GM20000 (cell line): ENCODE results near the gene COL4A6.

Source experiments
- DNase-seq: peaks from one replicate; pipeline ENCODE4 v3.0.0; 2012; ENCODE audit warnings: low spot score
- TF ChIP-seq, protein P1 (sequence below): IDR thresholded peaks from 2 replicates; pipeline ENCODE4 v1.5.1; 2012; ENCODE audit warnings: mild to moderate bottlenecking, control low read depth; ENCODE audit errors: extremely low read depth, missing control alignments

The COL4A6 gene

DNA sequence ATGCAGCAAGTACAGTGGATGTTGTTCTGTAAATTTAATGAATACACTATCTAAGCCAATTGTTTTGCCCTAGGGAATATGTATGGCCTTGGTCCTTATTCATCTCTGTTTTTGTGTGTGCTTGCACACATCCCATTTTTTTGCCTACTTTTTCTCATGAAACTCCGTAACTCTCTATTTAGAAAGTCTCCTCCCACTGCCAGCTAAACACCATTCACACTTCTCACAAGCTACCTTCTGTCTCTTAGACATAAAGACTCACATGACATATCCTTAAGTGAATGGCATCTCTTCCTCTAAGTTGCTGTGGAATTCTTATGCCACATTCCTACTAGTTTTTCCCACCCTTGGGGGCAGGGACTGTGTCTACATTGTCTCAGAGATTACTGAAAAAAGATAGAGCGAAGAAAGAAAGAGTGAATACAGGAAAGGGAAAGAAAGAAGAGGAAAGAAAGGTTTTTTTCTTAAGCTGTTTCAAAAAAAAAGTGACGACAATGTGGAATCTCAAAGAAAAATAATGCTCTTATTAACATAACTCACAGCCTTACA, 229.1 kb downstream of the COL4A6 start:
- DNase-seq = no peak
- TF ChIP-seq, protein P1, sequence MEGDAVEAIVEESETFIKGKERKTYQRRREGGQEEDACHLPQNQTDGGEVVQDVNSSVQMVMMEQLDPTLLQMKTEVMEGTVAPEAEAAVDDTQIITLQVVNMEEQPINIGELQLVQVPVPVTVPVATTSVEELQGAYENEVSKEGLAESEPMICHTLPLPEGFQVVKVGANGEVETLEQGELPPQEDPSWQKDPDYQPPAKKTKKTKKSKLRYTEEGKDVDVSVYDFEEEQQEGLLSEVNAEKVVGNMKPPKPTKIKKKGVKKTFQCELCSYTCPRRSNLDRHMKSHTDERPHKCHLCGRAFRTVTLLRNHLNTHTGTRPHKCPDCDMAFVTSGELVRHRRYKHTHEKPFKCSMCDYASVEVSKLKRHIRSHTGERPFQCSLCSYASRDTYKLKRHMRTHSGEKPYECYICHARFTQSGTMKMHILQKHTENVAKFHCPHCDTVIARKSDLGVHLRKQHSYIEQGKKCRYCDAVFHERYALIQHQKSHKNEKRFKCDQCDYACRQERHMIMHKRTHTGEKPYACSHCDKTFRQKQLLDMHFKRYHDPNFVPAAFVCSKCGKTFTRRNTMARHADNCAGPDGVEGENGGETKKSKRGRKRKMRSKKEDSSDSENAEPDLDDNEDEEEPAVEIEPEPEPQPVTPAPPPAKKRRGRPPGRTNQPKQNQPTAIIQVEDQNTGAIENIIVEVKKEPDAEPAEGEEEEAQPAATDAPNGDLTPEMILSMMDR = no peak

DNA sequence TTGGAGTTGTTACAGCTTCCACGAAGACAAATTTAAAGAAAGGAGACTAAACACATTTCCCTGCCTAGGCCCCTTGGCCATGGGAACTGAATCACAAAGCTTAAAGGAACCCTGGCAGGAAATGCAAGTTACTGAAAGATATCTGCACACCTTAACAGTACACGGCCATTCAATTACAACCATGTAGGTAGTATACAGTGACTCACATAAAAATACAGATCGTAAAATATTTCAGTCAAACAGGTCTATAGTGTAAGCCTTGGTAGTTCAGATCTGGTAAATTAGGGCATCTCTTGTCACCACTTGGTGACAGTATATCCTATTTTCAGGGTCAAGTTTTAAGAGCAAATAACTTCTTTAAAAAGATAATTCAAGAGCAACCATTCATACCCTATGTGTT, 234.7 kb downstream of the COL4A6 start:
- DNase-seq = no peak
- TF ChIP-seq, protein P1 = no peak

- peak; percentile 15 for DNase-seq
- TF ChIP-seq, protein P1 = peak; percentile 16
Measured at GRCh38 chrX:108199691-108200090, 238.5 kb downstream of the COL4A6 start.

DNA sequence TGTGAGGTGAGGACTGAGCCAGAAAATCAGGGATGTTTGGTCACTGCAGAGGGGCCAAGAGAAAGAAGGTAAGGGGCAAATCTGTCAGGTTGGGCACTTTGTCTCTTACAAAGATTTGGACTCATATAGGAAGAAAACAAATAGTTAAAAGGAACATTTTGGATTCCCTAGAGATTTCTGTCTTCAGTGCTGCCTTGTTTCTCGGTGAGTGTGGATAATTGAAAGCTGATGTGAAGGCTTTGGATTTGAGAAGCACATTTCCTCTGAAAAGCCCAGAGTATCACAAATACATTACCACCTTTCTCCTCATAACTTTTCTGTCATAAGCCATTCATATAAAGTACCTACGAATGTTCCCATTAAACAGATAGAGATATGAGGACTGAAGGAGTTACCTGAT, 239.2 kb downstream of the COL4A6 start:
- DNase-seq = no peak
- TF ChIP-seq, protein P1 = no peak

DNA sequence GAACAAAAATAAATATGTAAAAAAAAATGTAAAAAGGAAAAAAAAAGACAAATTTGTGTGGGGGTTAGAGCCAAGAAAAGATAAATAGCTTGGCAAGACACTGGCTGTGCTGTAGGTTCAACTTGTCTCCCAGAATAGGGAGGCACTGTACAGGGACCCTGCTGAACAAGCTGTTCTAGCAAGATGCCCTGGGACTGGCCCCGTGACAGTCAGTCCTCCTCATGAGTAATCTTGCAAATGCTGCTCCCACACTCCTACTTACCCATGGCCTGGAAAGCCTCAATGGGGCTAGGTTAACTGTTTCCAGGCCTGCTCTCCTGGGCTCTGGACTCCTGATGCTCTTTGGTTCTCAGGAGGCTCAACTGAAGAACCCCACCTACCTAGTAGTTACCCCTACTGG, 239.8 kb downstream of the COL4A6 start:
- DNase-seq = no peak
- TF ChIP-seq, protein P1 = no peak

GRCh38 chrX:108186811-108187210, 251.4 kb downstream of the COL4A6 start:
- TF ChIP-seq, protein P1 = no peak
- no peak for DNase-seq

GRCh38 chrX:108178143-108178498, 260.1 kb downstream of the COL4A6 start:
- TF ChIP-seq, protein P1 = no peak
- DNase-seq = no peak
